IPS-15b (cell line): ENCODE measurements around the gene DDIT3.

Experiments used
- H3K27me3 ChIP-seq: one replicate; pipeline ENCODE4 v1.6.1; 2013; ENCODE audit warnings: low read length; ENCODE audit not compliant: control insufficient read depth, insufficient read depth
- H3K36me3 ChIP-seq: one replicate; pipeline ENCODE4 v1.6.1; 2013; ENCODE audit warnings: low read length; ENCODE audit not compliant: control insufficient read depth, insufficient read depth
- H3K4me1 ChIP-seq: one replicate; pipeline ENCODE4 v1.6.1; 2013; ENCODE audit warnings: mild to moderate bottlenecking, low read length; ENCODE audit not compliant: control insufficient read depth, insufficient read depth
- H3K4me3 ChIP-seq: one replicate; pipeline ENCODE4 v1.5.1; 2013; ENCODE audit warnings: low read depth, low read length
- H3K9ac ChIP-seq: one replicate; pipeline ENCODE4 v1.6.1; 2013; ENCODE audit warnings: low read depth, mild to moderate bottlenecking, low read length
- H3K9me3 ChIP-seq: one replicate; pipeline ENCODE4 v1.6.1; 2013; ENCODE audit warnings: mild to moderate bottlenecking, low read length; ENCODE audit not compliant: control insufficient read depth, insufficient read depth

DDIT3 gene

DNA sequence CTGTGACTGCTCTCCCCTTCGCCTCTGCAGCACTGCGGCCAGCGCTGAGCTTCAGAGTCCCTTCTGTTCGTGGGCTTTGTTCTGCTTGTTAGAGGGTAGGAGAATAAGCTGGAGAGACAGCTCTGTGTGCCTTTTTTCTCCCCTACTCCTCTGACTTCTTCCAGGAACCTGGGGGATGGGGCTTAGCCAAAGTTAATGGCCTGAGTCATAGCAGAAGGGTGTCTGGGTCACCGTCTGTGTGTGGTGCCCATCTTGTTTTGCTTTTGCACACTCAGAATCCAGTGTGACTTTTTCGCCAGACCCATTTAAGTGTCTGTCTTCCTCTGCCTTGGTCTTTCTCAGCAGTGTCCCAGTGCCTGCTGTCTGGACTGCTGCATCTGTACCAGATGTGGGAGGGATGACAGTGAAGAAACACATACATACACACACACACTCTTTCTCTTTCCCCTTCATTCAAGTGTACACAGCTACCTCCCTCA is 32.6 kb upstream of the DDIT3 start:
- H3K36me3 ChIP-seq, result peaks cover 3% of the 10 kb centered on the region
- H3K9ac ChIP-seq, result no peak overlapping the region
- peak overlapping the region; percentile 1 for H3K4me3 ChIP-seq
- peaks cover 21% of the 10 kb centered on the region for H3K27me3 ChIP-seq
- H3K9me3 ChIP-seq, result no peaks in the 10 kb centered on the region
- peaks cover 28% of the 10 kb centered on the region for H3K4me1 ChIP-seq

- Histone ChIP-seq H3K9ac (no peak overlapping the region), H3K4me3 (peak overlapping the region; percentile 1), H3K27me3 (peaks cover 25% of the 10 kb centered on the region), H3K4me1 (peaks cover 28% of the 10 kb centered on the region), H3K36me3 (peaks cover 3% of the 10 kb centered on the region), H3K9me3 (no peaks in the 10 kb centered on the region)
These were observed 32.0 kb upstream of the DDIT3 start for GRCh38 chr12:57552306-57552651.

DNA sequence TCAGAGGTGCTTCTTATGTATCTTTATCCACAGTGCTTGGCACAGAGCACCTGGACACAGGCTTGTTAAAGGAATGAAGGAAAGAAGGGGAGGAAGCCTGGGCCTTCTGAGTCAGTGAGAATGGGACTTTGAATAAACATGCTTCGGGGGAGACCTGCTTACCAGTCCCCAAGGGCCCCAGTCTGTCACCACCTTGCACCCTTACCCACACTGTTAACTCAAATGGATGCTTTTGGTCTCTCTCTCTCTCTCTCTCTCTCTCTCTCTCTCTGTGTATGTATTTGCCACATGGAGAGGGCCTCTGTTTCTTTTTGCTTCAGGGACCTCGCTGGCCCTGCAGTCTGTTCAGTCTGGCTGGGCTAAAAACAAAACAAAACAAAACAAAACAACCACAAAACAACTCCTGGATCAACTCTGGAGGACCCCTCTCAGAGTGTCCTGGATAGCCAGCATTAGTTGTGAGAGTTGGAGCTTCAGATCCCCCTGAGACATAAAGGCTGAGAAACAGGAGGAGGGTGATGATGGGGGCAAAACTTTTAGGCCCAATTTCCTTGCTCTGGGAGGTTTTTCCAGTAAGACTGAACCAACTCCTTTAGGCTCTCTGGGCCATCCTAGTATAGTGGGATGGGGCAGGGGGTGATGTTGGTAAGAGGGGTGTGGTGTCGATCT is 31.5 kb upstream of the DDIT3 start:
- no peak overlapping the region for H3K9ac ChIP-seq
- peaks cover 3% of the 10 kb centered on the region for H3K36me3 ChIP-seq

DNA sequence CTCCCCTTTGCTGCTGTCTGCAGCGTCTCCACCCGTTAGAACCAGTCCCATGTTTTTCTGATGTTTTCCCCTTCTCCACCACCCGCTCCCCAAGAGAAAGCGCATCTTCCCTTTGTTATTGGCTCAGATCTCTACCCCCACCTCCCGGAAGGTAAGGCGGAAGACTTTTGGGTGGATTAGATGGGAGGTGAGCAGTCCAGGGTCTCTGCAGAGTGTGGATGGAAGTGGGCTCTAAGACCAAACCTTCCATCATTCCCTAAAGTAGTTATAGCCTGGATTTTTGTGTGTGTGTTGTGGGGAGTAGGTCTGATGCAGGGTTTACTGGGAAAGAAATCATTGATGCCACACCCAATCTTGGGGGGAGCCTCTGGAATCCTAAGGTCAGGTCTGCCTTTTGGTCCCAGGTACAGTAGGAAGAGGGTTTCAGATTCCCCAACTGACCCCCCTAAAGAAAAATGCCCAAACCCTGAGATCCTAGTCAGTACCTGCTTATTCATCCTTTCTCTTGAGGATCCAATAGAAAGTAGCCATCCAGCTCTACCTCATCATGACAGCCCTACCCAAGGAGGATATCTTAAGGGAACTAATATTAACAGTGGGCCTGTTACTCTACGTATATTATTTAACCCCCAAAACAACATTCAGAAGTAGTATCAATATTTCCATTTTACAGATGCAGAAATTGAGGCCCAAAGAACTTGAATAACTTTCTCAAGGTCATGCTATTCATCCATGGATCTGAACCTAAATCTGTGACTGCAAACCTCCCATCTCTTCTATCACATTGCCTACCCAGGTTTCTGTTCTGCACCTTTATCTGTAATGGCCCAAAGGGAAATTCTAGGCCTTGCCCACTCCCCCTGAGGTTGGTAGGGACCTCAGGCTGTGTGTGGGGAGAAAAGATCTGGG is 30.6 kb upstream of the DDIT3 start:
- Histone ChIP-seq H3K4me3 (peak overlapping the region; percentile 96), H3K9me3 (no peaks in the 10 kb centered on the region), H3K4me1 (peaks cover 27% of the 10 kb centered on the region), H3K9ac (peak overlapping the region; percentile 24), H3K36me3 (peaks cover 3% of the 10 kb centered on the region), H3K27me3 (peaks cover 25% of the 10 kb centered on the region)

More for the DNA sequence above, 31.5 kb upstream of the DDIT3 start:
- peak overlapping the region; percentile 22 for H3K4me3 ChIP-seq
- peaks cover 26% of the 10 kb centered on the region for H3K4me1 ChIP-seq
- H3K27me3 ChIP-seq, result peaks cover 25% of the 10 kb centered on the region
- no peaks in the 10 kb centered on the region for H3K9me3 ChIP-seq

- Histone ChIP-seq H3K4me3 (peak within 1 kb of the TSS; percentile 96), H3K4me1 (peaks cover 29% of the 10 kb centered on the region), H3K9ac (peak within 1 kb of the TSS; percentile 24), H3K36me3 (peaks cover 3% of the 10 kb centered on the region), H3K27me3 (peaks cover 25% of the 10 kb centered on the region), H3K9me3 (no peaks in the 10 kb centered on the region)
These were observed 29.8 kb upstream of the DDIT3 start, which contains the start of gene KIF5A for GRCh38 chr12:57549909-57550640. Gene KIF5A (plus strand): TSS chr12:57550044. CDS start chr12:57550272, 228 bp downstream.

DNA sequence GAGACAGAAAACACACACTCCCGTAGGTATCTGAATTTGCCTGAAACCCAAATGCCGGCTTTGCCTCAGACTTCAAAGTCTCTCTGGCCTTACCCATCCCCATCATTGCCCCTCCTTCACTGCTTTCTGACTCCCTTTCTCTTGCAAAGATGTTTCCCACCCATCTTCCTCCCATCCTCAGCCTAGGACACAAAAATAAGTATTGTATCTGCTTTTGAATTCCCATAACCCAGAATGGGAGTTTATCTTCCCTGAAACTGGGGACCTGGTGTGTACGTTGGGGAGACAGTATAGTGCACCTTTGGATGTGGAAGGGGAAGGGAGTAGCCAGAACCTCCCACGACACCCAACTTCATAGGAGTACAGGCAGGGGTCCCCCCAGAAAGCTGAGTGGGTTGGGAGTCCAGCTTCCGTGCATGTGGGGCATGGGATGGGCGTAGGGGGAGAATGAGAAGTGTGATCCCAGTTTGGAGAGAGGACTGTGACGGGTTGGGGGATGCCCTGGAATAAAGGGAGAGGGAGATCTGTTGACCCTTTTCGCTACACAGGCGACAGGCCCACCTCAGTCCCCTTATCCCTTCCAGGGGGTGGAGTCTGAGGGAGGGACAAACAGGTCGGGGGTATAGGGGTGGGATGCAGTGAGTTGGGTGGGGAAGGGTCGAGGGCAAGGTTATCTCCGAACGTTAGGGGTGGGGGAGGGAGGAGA is 29.0 kb upstream of the DDIT3 start:
- H3K9ac ChIP-seq, result no peak overlapping the region
- peaks cover 3% of the 10 kb centered on the region for H3K36me3 ChIP-seq
- H3K4me3 ChIP-seq, result peak overlapping the region; percentile 96
- peaks cover 29% of the 10 kb centered on the region for H3K4me1 ChIP-seq
- H3K9me3 ChIP-seq, result no peaks in the 10 kb centered on the region
- H3K27me3 ChIP-seq, result peaks cover 25% of the 10 kb centered on the region

GRCh38 chr12:57548488-57548887 is 28.2 kb upstream of the DDIT3 start:
- no peaks in the 10 kb centered on the region for H3K9me3 ChIP-seq
- H3K9ac ChIP-seq, result no peak overlapping the region
- peaks cover 29% of the 10 kb centered on the region for H3K4me1 ChIP-seq
- H3K27me3 ChIP-seq, result peaks cover 25% of the 10 kb centered on the region
- H3K4me3 ChIP-seq, result no peak overlapping the region
- peaks cover 3% of the 10 kb centered on the region for H3K36me3 ChIP-seq

GRCh38 chr12:57548013-57548315 is 27.6 kb upstream of the DDIT3 start:
- no peaks in the 10 kb centered on the region for H3K9me3 ChIP-seq
- peaks cover 27% of the 10 kb centered on the region for H3K4me1 ChIP-seq
- H3K4me3 ChIP-seq, result no peak overlapping the region
- H3K27me3 ChIP-seq, result peaks cover 25% of the 10 kb centered on the region
- no peak overlapping the region for H3K9ac ChIP-seq
- peaks cover 3% of the 10 kb centered on the region for H3K36me3 ChIP-seq

GRCh38 chr12:57547288-57548012 is 27.1 kb upstream of the DDIT3 start:
- Histone ChIP-seq H3K4me1 (peaks cover 26% of the 10 kb centered on the region), H3K4me3 (peak overlapping the region; percentile 81), H3K27me3 (peaks cover 25% of the 10 kb centered on the region), H3K36me3 (peaks cover 3% of the 10 kb centered on the region), H3K9ac (no peak overlapping the region), H3K9me3 (no peaks in the 10 kb centered on the region)

DNA sequence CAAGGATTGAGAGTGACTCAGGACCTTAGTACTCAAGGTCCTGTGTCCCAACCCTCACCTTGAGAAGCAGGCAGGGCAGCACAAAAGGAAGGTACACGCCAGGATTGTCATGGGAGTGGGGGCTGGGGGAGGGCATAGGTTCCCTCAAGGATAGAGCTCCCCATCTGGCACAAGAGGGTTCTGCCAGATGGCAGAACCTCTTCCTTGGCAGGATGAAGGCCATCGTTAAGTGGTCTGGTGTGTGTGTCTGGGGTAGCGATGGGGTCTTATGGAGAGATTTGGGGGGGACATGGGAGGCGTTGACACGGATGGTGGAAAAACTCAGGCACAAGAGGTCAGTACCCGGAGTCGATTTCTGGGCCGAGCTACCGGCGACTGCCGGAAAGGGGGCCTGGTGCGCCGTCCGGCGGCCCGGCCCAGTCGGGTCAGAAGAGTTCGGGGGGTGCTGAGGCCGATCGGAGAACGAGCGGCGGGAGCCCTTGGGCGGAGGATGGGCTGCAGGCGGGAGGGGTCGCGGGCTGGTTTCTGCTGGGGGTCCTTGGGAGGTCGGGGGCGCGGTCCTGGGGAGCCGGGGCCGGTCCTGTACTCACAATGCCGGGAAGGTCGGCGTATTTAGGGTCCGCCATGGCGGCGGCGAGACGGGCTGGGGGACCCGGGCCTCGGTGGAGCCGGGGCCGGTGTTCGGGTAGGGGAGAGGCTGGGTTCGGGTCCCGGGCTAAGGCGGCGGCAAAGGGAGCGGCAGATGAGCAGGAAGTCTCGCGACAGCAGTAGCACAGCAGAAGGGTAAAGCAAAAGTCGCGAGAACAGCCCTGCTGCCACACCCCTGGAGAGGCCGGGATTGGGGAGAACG is 26.3 kb upstream of the DDIT3 start, which contains the start of gene DCTN2:
Gene DCTN2, minus strand, starts transcription at position 755 of the 850 bp plus-strand sequence. Its CDS starts 129 bp downstream, at position 626.
- Histone ChIP-seq H3K9me3 (no peaks in the 10 kb centered on the region), H3K9ac (peak within 1 kb of the TSS; percentile 78), H3K27me3 (peaks cover 25% of the 10 kb centered on the region), H3K36me3 (peaks cover 3% of the 10 kb centered on the region), H3K4me3 (peak within 1 kb of the TSS; percentile 81), H3K4me1 (peaks cover 19% of the 10 kb centered on the region)
